HG02938 (cell line): ENCODE data around the gene HCFC2.

Experiments used
- ATAC-seq: cut with Tn5 transposase; IDR thresholded peaks from one replicate; pipeline ENCODE4 v1.9.1; 2021; ENCODE audit warnings: mild to moderate bottlenecking, moderate library complexity; ENCODE audit not compliant: unreplicated experiment

The HCFC2 gene

DNA sequence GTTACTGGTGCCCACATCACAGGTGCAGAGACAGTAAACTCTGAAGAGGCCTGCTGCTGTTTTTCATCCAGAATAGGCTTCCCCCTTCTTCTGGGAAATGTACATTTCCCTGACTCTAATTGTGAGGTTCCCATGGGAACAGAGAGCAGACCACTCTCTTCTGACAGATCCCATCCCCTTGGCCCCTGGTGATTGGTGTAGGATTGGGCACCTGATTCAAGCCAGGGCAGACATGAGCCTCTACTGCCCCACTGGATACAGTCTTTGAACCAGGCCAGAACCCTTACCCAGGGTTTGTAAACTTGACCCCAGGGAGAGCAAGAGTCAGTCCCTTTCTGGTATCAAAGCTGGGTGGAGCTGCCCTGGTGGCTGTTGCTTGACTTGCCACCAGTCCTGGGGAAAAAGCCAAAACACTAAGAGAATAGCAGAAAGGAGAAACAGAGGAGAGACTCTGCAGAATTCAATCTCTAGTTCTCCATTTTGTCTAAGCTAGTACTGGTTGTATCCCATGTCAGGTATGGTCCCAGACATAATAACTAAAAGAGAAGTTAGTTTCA lies 88.4 kb downstream of the HCFC2 start:
- no peak for ATAC-seq

GRCh38 chr12:104154286-104154685 lies 90.0 kb downstream of the HCFC2 start:
- no peak for ATAC-seq

GRCh38 chr12:104154806-104155205 lies 90.5 kb downstream of the HCFC2 start:
- no peak for ATAC-seq
